Measurements from ENCODE around the gene BTLA.
A peak's percentile ranks its signal among the peaks of the same experiment; 100 is the strongest.
"Not testable (repeated sequence)": the region's sequence is repeated elsewhere in the genome, so short reads cannot be mapped to it uniquely, and the experiment has no call there.

BTLA gene, protein sequence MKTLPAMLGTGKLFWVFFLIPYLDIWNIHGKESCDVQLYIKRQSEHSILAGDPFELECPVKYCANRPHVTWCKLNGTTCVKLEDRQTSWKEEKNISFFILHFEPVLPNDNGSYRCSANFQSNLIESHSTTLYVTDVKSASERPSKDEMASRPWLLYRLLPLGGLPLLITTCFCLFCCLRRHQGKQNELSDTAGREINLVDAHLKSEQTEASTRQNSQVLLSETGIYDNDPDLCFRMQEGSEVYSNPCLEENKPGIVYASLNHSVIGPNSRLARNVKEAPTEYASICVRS

DNA sequence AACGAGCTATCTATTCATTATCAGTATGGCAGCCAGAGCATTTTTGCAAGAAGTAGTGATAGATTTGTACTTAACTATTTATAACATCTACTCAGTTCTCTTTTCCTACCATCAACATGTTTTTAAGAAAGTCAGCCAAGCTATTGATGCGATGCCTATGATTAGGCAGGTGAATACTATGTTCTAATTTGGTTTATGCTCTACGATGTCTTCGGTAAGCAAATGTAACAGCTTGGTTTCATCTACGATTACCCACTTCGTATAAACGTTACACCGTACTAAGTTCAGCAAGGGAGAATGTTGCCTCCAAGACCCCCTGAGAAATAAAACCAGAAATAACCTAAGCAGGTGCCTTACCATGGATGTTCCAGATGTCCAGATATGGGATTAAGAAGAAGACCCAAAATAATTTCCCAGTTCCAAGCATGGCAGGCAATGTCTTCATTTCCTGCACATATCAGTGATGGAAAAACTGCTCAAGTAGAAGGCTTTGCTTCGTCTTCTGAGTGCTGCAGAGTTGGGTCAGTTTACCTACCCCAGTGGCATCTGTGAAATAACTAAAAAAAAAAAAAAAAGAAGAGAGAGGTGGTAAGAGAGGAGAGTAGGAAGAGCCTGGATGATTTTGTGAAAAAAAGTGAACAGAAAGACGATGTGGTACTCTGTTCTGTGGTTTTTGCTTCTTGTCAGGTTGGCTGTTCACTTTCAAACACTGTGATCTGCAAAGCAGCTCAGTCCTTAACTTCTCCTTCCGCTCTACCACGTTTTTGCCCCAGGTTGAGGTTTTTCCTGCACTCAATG is at the start of gene BTLA:
BTLA (minus strand) TSS at position 559 of the 798 bp plus-strand sequence; CDS start at position 445, 114 bp downstream.
- TF ChIP-seq, protein P1, sequence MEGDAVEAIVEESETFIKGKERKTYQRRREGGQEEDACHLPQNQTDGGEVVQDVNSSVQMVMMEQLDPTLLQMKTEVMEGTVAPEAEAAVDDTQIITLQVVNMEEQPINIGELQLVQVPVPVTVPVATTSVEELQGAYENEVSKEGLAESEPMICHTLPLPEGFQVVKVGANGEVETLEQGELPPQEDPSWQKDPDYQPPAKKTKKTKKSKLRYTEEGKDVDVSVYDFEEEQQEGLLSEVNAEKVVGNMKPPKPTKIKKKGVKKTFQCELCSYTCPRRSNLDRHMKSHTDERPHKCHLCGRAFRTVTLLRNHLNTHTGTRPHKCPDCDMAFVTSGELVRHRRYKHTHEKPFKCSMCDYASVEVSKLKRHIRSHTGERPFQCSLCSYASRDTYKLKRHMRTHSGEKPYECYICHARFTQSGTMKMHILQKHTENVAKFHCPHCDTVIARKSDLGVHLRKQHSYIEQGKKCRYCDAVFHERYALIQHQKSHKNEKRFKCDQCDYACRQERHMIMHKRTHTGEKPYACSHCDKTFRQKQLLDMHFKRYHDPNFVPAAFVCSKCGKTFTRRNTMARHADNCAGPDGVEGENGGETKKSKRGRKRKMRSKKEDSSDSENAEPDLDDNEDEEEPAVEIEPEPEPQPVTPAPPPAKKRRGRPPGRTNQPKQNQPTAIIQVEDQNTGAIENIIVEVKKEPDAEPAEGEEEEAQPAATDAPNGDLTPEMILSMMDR (IDR thresholded peaks at IDR 0.05; ENCODE audit: extremely low read depth, missing control alignments): no peak
- peak; percentile 26 for DNase-seq (ENCODE audit: low spot score)

DNA sequence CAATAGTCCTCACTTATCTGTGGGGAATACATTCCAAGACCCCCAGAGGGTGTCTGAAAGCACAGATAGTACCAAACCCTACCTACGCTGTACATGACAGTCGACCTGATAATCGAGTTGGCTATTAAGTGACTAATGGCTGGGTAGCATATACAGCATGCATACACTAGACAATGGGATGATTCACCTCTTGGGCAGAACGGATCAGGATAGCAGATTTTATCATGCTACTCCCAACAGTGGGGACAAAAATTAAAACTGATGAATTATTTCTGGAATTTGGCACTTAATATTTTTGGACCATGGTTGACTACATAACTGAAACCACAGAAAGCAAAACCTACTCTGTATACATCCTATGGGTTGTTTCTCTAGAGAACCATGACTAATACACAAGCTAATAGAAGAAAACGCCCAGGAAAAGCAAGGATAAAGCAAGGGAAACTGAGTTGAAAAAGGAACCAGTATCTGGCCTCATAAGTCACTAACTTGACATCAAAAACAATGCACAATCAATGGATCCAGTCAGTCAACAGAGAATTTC is 47.0 kb upstream of the BTLA start:
- DNase-seq (ENCODE audit: low spot score): no peak
- TF ChIP-seq, protein P1 (IDR thresholded peaks at IDR 0.05; ENCODE audit: extremely low read depth, missing control alignments): no peak

DNA sequence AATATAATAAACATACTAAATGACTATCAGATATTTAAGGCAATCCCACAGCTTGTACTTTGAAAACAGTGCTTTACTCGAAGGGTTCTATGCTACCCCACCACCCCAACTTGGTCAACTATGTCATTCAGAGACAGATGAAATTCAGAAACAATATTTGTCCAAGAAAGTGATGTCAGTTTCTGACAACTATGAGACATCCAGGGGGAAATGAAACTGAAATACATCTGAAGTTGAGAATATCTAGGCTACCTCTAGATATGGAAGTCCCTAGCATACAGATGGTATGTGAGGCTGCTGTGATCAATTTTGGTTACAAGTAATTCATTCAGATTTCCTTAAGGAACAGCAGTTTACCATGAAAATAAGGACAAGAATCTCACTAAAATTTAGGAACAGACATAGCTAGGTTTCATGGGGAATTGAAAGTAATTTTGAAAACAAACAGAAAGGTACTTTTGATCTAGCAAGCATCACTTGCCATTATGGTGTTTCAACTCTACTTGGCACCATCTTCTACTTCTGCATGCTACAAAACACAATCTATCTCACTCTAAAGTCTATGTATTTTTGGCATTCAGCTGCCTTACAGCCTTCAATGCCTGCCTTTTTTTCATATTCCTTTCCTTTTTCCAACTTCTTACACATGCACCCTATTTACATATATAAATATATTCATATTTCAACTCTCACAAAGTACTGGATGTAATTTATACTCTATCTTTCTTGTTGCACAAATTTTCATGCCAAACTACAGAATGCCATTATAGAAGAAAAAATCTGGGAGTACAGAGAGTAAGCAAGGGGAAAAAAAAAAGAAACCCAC is 40.8 kb upstream of the BTLA start:
- peak; percentile 49 for DNase-seq (ENCODE audit: low spot score)
- TF ChIP-seq, protein P1 (IDR thresholded peaks at IDR 0.05; ENCODE audit: extremely low read depth, missing control alignments): no peak

GRCh38 chr3:112531358-112531781 is 32.1 kb upstream of the BTLA start:
- peak; percentile 23 for DNase-seq (ENCODE audit: low spot score)
- TF ChIP-seq, protein P1 (IDR thresholded peaks at IDR 0.05; ENCODE audit: extremely low read depth, missing control alignments): no peak

DNA sequence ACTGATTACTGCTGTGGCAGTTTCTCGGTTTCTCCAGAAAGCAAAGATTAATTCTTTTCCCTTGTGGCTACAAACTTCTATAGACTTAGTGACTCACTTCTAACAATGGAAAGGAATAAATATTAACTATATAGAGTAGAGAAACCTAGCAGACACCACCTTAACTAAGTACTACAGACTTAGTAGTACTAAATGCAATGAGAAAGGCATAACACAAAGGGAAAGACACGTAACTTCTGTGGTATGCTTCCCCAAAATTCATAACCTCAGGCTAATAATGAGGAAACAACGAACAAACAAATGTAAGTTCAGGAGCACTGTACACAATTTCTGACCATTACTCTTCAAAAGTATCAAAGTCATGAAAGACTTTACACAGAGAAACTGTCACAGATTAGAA is 31.3 kb upstream of the BTLA start:
- DNase-seq (ENCODE audit: low spot score): no peak
- TF ChIP-seq, protein P1 (IDR thresholded peaks at IDR 0.05; ENCODE audit: extremely low read depth, missing control alignments): no peak

DNA sequence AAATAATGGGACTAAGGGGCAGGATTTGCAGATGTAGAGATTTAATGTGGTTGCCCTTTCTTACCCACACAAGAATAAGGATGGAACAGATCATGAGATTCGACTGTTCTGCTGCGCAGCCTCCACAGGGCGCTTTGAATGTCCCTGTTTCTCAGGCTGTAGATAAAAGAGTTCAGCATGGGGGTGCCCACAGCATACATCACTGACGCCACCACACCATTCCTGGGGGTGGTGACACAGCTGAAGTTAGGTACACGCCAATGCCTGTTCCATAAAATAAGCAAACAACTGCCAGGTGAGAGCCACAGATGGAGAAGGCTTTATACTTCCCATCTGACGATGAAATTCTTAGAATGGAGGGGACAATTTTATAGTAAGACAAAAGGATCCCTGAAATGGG is 24.9 kb upstream of the BTLA start:
- DNase-seq (ENCODE audit: low spot score): not testable (repeated sequence)

GRCh38 chr3:112519424-112520001 is 20.2 kb upstream of the BTLA start:
- DNase-seq (ENCODE audit: low spot score): peak; percentile 58
- TF ChIP-seq, protein P1 (IDR thresholded peaks at IDR 0.05; ENCODE audit: extremely low read depth, missing control alignments): peak; percentile 32

DNA sequence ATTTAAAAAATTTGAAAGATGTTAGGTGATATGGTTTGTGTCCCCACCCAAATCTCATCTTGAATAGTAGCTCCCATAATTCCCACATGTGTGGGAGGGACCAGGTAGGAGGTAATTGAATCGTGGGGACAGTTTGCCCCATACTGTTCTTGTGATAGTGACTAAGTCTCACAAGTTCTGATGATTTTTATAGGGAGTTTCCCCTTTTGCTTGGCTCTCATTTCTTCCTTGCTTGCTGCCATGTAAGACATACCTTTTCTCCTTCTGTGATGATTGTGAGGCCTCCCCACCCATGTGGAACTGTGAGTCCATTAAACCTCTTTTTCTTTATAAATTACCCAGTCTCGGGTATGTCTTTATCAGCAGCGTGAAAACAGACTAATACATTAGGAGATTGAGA is 19.7 kb upstream of the BTLA start:
- DNase-seq (ENCODE audit: low spot score): not testable (repeated sequence)
